Epithelial cell of esophagus (primary cell): ENCODE results near the gene LPCAT3.
"Not testable (repeated sequence)": the region's sequence is repeated elsewhere in the genome, so short reads cannot be mapped to it uniquely, and the experiment has no call there.

Experiments used
- DNase-seq: peaks from one replicate; pipeline ENCODE4 v3.0.0; 2010; ENCODE audit warnings: low read depth
- H3K4me3 ChIP-seq: 2 replicates; pipeline ENCODE4 v1.5.1; 2011; ENCODE audit warnings: mild to moderate bottlenecking, low read length, control low read depth
- TF ChIP-seq, protein P1 (sequence below): IDR thresholded peaks from 2 replicates; pipeline ENCODE4 v1.5.1; 2011; ENCODE audit warnings: low read depth, mild to moderate bottlenecking, low read length, control low read depth, inconsistent platforms; ENCODE audit not compliant: insufficient read depth; ENCODE audit errors: missing control alignments

The LPCAT3 gene

DNA sequence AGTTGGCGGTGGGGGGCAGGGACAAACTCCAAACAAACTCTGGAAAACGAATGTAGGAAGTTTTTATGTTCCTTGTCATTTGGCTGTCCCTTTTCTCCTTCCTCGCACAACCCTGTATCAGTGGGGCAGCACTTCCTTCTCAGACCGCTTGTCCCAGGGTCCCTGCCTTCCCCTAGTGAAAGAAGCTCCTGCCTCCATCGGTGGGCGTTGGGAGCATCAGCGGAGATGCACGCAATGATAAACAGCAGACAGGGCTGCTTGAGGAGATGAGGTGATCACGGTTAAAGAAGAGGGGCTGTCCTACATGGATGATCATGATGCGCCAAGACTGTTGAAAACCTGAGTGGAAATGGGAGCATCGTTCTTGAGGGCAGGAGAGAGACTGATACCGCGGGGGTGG is 42.9 kb upstream of the LPCAT3 start:
- no peak overlapping the region for H3K4me3 ChIP-seq
- TF ChIP-seq, protein P1, sequence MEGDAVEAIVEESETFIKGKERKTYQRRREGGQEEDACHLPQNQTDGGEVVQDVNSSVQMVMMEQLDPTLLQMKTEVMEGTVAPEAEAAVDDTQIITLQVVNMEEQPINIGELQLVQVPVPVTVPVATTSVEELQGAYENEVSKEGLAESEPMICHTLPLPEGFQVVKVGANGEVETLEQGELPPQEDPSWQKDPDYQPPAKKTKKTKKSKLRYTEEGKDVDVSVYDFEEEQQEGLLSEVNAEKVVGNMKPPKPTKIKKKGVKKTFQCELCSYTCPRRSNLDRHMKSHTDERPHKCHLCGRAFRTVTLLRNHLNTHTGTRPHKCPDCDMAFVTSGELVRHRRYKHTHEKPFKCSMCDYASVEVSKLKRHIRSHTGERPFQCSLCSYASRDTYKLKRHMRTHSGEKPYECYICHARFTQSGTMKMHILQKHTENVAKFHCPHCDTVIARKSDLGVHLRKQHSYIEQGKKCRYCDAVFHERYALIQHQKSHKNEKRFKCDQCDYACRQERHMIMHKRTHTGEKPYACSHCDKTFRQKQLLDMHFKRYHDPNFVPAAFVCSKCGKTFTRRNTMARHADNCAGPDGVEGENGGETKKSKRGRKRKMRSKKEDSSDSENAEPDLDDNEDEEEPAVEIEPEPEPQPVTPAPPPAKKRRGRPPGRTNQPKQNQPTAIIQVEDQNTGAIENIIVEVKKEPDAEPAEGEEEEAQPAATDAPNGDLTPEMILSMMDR = no peak
- no peak for DNase-seq

- H3K4me3 ChIP-seq = no peak within 1 kb of the TSS
- DNase-seq = peak; percentile 92
Measured at GRCh38 chr12:7060353-7060954, 42.2 kb upstream of the LPCAT3 start, which contains the start of gene C1S. Gene C1S, plus strand, starts transcription at chr12:7060718. Its CDS starts 1,195 bp downstream, at chr12:7061913.

DNA sequence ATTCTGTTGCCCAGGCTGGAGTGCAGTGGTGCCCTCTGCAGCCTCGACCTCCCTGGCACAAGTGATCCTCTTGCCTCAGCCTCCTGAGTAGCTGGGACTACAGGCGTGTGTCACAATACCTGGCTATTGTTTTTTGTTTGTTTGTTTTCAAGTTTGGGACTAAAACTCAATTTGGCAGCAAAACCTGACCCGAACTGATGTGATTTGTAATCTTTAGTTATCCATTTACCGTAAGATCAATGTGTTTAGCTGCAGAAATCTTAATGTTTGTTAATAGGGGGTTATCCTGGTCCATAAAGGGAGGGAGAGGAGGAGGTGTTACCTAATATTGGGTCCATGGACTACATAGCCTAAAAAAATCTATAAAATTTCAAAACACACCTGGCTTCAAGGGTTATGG is 41.5 kb upstream of the LPCAT3 start:
- DNase-seq = no peak
- no peak overlapping the region for H3K4me3 ChIP-seq
- TF ChIP-seq, protein P1 = no peak

More at GRCh38 chr12:7060353-7060954, 42.2 kb upstream of the LPCAT3 start, which contains the start of gene C1S:
- TF ChIP-seq, protein P1 = peak; percentile 79

DNA sequence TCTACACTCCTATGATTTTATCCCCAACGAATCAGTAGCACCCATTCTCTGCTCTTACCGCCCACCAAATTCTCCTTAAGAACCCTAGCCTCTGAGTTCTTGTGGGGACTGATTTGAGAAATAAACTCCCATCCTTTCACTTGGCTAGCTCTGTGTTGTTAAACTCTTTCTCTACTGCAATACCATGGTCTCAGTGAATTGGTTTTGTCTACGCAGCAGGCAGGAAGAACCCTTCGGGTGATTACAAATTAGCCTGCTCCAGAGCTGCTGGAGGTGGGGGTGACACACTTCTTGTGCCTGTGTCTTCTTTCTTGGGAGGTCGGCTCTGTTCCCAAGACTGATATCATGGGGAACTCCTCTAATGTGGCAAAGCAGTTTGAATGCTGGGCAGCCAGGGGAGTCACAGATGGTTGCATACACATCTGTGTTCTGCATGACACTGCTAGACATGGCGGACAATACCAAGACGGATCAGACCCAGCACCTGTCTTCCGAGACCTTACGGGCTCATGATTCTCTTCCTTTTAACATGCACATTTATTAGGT is 40.6 kb upstream of the LPCAT3 start:
- TF ChIP-seq, protein P1 = no peak
- no peak for DNase-seq
- no peak overlapping the region for H3K4me3 ChIP-seq

GRCh38 chr12:7058163-7058845 is 40.0 kb upstream of the LPCAT3 start:
- DNase-seq = no peak
- H3K4me3 ChIP-seq = no peak overlapping the region
- TF ChIP-seq, protein P1 = no peak

- not testable (repeated sequence) for H3K4me3 ChIP-seq, DNase-seq
Measured at GRCh38 chr12:7055736-7056135, 37.5 kb upstream of the LPCAT3 start.

GRCh38 chr12:7054925-7055324 is 36.6 kb upstream of the LPCAT3 start:
- DNase-seq = no peak
- TF ChIP-seq, protein P1 = no peak
- H3K4me3 ChIP-seq = no peak overlapping the region

DNA sequence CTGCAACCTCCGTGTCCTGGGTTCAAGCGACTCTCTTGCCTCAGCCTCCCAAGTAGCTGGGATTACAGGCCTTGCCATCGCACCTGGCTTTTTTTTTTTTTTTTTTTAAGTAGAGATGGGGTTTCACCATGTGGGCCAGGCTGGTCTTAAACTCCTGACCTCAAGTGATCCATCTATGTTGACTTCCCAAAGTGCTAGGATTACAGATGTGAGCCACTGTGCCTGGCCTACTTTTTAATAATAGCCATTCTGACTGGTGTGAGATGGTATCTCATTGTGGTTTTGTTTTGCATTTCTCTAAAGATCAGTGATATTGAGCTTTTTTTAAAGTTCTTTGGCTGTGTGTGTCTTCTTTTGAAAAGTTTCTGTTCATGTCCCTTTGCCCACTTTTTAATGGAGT is 31.7 kb upstream of the LPCAT3 start:
- not testable (repeated sequence) for H3K4me3 ChIP-seq, DNase-seq

DNA sequence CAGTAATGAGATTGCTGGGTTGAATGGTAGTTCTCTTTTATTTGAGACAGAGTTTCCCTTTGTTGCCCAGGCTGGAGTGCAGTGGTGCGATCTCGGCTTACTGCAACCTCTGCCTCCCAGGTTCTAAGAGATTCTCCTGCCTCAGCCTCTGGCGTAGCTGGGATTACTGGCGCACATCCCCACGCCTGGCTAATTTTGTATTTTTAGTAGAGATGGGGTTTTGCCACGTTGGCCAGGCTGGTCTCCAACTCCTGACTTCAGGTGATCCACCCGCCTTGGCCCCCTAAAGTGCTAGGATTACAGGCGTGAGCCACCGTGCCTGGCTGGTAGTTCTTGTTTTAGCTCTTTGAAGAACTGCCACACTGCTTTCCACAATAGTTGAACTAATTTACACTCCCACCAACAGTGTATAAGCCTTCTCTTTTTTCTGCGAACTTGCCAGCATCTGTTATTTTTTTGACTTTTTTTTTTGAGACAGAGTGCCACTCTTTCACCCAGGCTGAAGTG is 31.2 kb upstream of the LPCAT3 start:
- H3K4me3 ChIP-seq, DNase-seq: not testable (repeated sequence)
